ENCODE results near the gene NAV3.
A peak's percentile ranks its signal among the peaks of the same experiment; 100 is the strongest.

Gene NAV3

GRCh38 chr12:78171061-78171460 is 340.4 kb downstream of the NAV3 start:
- ChIA-PET CTCF (interaction anchor here (1.5 kb wide), 1 partner anchor 13 kb away, joined by 6 read pairs; no protein-coding TSS in a partner anchor), POLR2A (no interaction called here)

GRCh38 chr12:78176643-78177042 is 345.9 kb downstream of the NAV3 start:
- TF ChIP-seq CTCF (IDR thresholded peaks at IDR 0.05; ENCODE audit: insufficient read depth, low read length, missing control alignments) = no peak
- H3K4me3 ChIP-seq (ENCODE audit: low read depth, low read length) = no peak overlapping the region
- DNase-seq (ENCODE audit: low read depth, low spot score) = no peak
- ChIA-PET CTCF (no interaction called here), POLR2A (no interaction called here)

More at GRCh38 chr12:78171061-78171460, 340.4 kb downstream of the NAV3 start:
- TF ChIP-seq CTCF (IDR thresholded peaks at IDR 0.05; ENCODE audit: insufficient read depth, low read length, missing control alignments) = no peak
- no peak for DNase-seq (ENCODE audit: low read depth, low spot score)
- no peak overlapping the region for H3K4me3 ChIP-seq (ENCODE audit: low read depth, low read length)

DNA sequence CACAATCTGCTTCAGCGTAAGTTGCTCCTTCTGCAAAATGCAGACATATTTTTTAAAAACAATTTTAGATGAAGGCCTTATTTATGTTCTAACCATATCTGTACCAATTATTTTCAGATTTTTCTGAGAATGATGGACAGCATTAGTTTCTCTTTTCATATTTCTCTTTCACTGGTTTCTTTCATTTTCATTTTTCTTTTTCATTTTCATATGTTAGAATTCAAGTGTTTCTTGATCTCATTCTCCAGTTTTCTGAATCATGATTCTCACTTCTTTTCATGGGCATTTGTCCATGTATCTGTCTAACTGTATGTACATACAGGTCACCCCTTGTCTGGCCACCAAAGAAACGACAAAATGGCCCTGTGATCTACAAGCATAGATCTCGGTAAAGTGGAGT is 346.6 kb downstream of the NAV3 start:
- TF ChIP-seq CTCF (IDR thresholded peaks at IDR 0.05; ENCODE audit: insufficient read depth, low read length, missing control alignments) = no peak
- POLR2A ChIA-PET = no interaction called here
- CTCF ChIA-PET = no interaction called here
- no peak for DNase-seq (ENCODE audit: low read depth, low spot score)
- no peak overlapping the region for H3K4me3 ChIP-seq (ENCODE audit: low read depth, low read length)

DNA sequence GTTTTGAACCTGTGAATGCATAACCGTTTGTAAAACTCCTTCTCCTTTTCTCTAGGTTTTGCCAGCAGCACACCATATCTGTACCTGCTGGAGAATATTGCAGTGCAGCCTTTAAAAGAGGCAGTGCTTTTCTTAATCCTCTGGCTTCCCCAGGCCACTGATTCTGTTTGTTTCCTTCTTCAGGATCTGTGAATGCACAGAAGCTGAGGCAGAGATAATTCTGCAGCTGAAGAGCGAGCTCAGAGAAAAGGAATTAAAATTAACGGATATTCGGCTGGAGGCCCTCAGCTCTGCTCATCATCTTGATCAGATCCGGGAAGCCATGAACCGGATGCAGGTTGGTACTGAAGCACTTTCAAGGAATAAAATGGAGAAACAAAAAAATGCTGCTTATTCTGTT is 348.7 kb downstream of the NAV3 start:
- ChIA-PET POLR2A (no interaction called here), CTCF (no interaction called here)
- no peak for TF ChIP-seq CTCF (IDR thresholded peaks at IDR 0.05; ENCODE audit: insufficient read depth, low read length, missing control alignments)
- no peak overlapping the region for H3K4me3 ChIP-seq (ENCODE audit: low read depth, low read length)
- no peak for DNase-seq (ENCODE audit: low read depth, low spot score)

DNA sequence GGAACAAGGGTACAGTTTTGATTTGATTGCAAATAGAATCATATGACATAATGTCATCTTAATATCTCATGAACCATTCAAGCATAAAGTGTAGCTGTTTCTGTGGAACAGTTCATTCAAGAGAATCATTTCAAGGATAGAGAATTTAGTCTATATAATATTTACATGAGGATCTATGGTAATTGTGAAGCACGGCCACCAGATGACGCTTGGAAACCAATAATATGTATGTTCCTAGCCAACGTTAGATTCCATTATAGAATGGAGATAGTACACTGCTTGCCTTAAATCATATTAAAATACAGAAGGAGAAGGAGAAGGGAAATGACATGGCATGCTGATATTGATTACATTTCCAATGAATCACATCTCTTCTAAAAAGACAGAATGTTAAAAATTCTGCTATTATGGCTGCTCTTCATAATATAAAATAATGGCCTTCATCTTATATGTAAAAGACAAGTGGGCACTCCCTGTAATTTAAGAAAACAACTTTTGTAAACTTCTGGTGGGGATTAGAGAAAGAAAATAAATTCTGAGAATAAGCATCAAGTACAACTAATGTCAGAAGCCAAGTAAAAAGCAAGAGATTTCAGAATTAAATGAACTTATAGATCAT is 351.0 kb downstream of the NAV3 start:
- ChIA-PET POLR2A (no interaction called here), CTCF (interaction anchor here (1.3 to 1.4 kb wide), 3 partner anchors 9 to 522 kb away, joined by 3 to 5 read pairs (median 4); no protein-coding TSS in a partner anchor)
- DNase-seq (ENCODE audit: low read depth, low spot score) = no peak
- TF ChIP-seq CTCF (IDR thresholded peaks at IDR 0.05; ENCODE audit: insufficient read depth, low read length, missing control alignments) = peak; percentile 20
- no peak overlapping the region for H3K4me3 ChIP-seq (ENCODE audit: low read depth, low read length)

DNA sequence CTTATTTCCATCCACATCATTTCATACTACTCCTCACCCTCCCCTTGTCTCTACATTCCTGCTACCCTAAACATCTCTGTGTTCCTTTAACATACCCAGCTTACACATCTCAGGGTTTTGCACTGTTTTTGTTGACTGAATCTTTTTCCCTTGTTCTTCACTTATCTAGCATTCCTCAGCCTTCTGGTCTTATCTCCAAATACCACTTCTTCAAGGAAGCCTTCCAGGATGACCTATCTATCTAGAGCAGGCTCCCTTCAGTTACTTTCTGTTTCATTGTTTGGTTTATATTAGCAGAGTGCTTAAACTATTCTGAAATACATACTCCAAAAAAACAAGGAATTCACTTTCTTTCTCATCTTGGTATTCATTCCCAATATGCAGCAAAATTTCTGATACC is 353.1 kb downstream of the NAV3 start:
- POLR2A ChIA-PET = no interaction called here
- CTCF ChIA-PET = interaction anchor here (1.2 kb wide), 1 partner anchor 821 kb away, joined by 3 read pairs; no protein-coding TSS in a partner anchor
- no peak for DNase-seq (ENCODE audit: low read depth, low spot score)

More for the DNA sequence above, 353.1 kb downstream of the NAV3 start:
- H3K4me3 ChIP-seq (ENCODE audit: low read depth, low read length) = no peak overlapping the region
- TF ChIP-seq CTCF (IDR thresholded peaks at IDR 0.05; ENCODE audit: insufficient read depth, low read length, missing control alignments) = no peak
